Peyer's patch (tissue), 4 donors: Measurements from ENCODE around the gene GNAI1.

Experiments used
- CTCF ChIP-seq, 6 experiments: fragments of 450-650 bp in 4 of 6; fragments of 200-600 bp in 2 of 6; sonication (generic) in 1 of 6; IDR thresholded peaks; one replicate each; pipeline ENCODE4 v1.5.1; 2017 to 2019; ENCODE audit warnings: antibody characterized with exemption in 6 of 6, mild to moderate bottlenecking in 3 of 6, moderate library complexity in 1 of 6
- POLR2A ChIP-seq, 2 donors: fragments of 450-650 bp; IDR thresholded peaks; one replicate each; pipeline ENCODE4 v1.5.1; 2017; ENCODE audit warnings: antibody characterized with exemption in 2 of 2, mild to moderate bottlenecking in 2 of 2, moderate library complexity in 2 of 2

- TF ChIP-seq CTCF (IDR thresholded peaks at IDR 0.05) (no peak), POLR2A (IDR thresholded peaks at IDR 0.05) (no peak)
Measured at GRCh38 chr7:80129785-80130184, 4.8 kb upstream of the GNAI1 start.
